Stimulated activated CD4-positive, alpha-beta T cell treated with anti-CD3 and anti-CD28 coated beads, Interleukin-4, amount 100 ng/mL, for 48 hours (primary cell): ENCODE data around the gene NSMCE1.
A peak's percentile ranks its signal among the peaks of the same experiment; 100 is the strongest.
"Not testable (repeated sequence)": the region's sequence is repeated elsewhere in the genome, so short reads cannot be mapped to it uniquely, and the experiment has no call there.

ENCODE experiments used
- DNase-seq, 2 donors: peaks; one replicate each; pipeline ENCODE4 v3.0.0-alpha.2; 2020; ENCODE audit warnings: low read depth in 2 of 2

Gene NSMCE1

DNA sequence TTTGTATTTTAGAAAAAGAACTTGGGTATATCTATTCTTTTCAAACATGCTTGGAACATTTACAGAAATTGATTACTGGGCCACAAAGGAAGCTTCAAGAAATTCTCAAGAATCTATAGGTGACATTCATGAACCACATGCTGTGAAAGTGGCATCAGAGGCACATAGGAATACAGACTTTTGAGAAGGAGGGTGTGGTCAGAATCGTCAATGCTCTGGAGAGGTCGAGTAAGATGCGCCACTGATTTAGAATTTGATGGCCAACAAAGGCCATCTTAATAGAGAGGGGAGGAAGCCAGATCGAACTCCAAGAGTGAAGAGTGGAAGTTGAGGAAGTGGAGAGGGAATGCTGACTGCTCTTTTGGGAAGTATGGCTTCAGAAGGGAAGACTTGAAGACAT lies 3.5 kb upstream of the NSMCE1 start:
- DNase-seq, result no peak

DNA sequence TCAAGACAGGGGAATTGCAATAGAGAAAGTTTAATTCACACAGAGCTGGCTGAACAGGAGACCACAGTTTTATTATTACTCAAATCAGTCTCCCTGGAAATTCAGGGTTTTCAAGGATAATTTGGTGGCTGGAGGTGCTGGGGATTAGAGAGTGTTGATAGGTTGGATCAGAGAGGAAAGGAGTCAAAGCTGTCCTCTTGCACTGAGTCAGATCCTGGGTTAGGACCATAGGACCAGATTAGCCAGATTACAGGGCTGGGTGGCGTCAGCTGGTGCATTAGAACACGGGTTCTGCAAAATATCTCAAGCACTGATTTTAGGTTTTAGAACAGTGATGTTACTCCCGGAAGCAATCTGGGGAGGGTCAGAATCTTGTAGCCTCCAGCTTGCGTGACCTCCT lies 1.8 kb upstream of the NSMCE1 start:
- no peak for DNase-seq

GRCh38 chr16:27269300-27270150 lies 953 bp upstream of the NSMCE1 start:
- DNase-seq, result no peak

GRCh38 chr16:27267037-27267677 lies 1.4 kb downstream of the NSMCE1 start:
- no peak for DNase-seq

DNA sequence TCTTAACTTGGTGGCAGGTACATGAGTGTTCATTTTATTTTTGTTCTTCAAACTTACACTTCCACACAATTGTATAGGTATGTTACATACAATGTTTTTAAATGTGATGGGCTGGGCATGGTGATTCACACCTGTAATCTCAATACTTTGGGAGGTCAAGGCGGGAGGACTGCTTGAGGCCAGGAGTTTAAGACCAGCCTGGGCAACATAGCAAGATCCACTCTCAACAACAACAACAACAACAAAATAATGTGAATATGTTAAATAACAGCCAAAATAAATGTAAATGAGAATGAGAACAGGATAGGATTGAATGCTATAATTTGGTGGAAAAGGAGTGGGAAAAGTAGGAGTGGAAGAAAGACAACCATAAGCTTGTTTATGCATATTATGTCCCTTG lies 2.6 kb downstream of the NSMCE1 start:
- DNase-seq, result no peak

- no peak for DNase-seq
Observed at GRCh38 chr16:27264151-27264550, 4.4 kb downstream of the NSMCE1 start.

DNA sequence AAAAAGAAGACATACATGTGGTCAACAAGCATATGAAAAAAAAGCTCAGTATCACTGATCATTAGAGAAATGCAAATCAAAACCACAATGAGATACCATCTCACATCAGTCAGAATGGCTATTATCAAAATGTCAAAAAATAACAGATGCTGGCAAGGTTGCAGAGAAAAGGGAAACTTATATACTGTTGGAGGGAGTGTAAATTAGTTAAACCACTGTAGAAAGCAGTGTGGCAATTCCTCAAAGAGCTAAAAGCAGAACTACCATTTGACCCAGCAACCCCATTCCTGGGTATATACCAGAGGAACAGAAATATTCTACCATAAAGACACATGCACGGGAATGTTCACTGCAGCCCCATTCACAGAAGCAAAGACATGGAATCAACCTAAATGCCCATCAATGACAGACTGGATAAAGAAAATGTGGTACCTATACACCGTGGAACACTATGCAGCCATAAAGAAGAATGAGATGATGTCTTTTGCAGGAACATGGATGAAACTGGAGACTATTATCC lies 5.6 kb downstream of the NSMCE1 start:
- DNase-seq, result not testable (repeated sequence)

GRCh38 chr16:27259710-27260109 lies 8.9 kb downstream of the NSMCE1 start:
- DNase-seq, result no peak

DNA sequence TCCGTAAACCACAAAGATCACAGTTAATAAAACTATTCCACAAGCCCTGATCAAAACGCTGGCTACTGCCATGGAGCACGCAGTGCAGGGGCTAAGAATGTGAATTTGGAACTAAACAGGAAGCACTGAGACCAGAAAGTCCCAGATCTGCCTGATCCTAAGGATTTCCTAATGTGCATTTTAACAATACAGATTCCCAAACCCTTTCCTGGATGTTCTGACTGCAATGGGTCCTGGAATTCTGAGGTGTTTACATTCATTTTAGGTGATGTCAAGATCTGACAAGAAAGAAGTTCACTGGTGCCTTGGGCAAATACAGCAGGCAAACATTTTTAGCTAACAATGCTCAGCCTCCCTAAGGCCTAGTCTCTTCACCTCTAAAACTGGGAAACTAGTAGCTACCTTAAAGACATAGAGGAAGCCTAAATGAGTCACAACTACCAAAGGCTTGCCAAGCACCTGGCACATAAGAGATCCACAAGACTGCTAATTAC lies 10.3 kb downstream of the NSMCE1 start:
- no peak for DNase-seq

DNA sequence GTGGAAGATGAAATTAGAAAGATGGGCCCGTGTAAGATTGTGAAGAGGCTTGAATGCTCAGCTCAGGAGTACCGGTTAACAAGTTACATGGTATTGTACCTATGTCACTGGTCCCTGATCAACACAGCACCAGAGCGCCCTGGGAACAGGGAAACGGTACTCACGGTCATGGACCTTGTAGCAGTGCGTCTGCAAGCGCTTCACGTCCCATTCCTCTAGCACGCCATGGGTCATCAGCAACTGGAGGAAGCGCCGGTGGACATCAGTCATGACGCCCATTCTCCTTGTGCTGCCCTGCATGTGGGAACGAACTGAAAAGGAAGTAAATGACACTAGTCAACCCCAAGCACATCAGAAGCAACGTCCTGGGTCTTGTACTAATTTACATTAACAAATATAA lies 11.3 kb downstream of the NSMCE1 start:
- DNase-seq, result no peak

DNA sequence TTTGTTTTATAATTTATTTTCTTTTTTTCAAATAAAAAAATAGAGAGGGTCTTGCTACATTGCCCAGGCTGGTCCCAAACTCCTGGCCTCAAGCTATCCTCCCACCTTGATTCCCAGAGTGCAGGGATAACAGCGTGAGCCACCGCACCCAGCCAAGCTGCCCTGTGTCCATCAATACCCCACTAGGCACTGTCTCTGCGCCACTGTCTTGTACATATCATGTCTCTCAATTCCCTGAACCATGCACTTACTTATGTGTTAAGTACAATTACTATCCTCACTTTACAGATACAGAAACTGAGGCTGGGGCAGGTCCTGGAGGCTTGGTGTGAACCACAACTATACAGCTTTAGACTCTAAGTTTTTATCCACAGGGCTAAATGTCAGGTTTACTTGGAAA lies 11.7 kb downstream of the NSMCE1 start:
- DNase-seq, result no peak

DNA sequence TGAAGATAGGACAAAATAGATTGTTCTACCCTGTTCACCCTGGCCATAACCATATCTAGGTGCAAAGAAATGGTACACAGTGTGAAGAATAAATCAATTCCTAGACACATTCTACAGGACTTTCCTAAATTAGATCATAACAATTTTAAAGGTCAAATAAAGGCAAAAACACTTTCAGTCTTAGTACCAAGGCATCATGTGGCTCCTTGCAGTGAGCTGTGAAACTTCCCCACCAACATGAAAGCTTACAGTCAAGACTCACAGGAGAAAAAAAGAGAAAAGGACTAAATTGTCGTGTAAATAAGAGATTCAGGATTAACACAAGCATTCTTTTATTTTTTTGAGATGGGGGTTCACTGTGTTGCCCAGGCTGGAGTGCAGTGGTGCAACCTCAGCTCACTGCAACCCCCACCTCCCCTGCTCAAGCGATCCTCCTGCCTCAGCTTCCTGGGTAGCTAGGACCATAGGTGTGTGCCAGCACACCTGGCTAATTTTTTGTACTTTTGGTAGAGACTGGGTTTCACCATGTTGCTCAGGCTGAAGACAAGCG lies 14.2 kb downstream of the NSMCE1 start:
- no peak for DNase-seq

- no peak for DNase-seq
Observed at GRCh38 chr16:27253526-27253930, 15.0 kb downstream of the NSMCE1 start.

DNA sequence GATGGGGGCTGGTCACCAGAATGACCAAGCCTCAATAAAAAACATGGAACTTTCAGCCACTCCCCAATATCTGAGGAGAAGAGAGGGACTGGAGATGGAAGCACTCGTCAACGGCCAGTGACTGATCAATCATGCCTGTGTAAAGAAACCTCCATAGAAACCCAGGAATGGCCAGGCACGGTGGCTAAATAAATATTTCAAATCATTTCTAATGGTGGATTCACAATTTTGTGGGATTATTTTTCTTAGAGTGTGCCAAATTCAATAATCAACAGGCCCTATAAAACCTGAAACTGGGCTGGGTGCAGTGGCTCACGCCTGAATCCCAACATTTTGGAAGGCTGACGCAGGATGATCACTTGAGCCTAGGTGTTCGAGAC lies 16.4 kb downstream of the NSMCE1 start:
- DNase-seq, result no peak

- DNase-seq, result no peak
Observed at GRCh38 chr16:27251541-27252205, 16.9 kb downstream of the NSMCE1 start.

DNA sequence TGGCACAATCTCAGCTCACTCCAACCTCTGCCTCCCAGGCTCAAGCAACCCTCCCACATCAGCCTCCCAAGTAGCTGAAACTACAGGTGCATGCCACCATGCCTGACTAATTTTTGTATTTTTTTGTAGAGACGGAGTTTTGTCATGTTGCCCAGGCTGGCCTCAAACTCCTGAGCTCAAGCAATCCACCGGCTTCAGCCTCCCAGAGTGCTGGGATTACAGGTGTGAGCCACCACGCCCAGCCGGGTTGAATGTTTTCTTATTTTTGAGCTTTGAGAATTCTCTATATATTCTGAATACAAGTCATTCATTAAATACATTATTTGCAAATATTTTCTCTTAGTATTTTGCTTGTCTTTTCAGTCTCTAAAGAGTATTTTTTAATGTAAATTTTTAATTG lies 19.7 kb downstream of the NSMCE1 start:
- not testable (repeated sequence) for DNase-seq

DNA sequence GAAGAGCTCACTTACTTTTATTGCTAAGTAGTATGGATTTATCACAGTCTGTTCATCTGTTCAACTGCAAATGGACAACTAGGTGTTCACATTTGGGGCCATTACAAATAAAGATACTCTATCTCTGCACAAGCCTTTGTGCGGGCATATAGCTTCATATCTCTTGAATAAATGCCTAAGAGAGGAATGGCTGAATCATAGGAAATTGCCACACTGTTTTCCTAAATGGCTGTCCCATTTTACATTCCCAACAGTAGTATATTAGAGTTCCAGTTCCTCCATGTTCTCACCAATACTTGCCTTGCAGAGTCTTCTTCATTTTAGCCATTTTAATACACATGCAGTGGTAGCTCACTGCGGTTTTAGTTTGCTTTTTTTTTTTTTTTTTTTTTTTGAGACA lies 20.5 kb downstream of the NSMCE1 start:
- DNase-seq, result no peak

- not testable (repeated sequence) for DNase-seq
Observed at GRCh38 chr16:27247076-27247475, 21.5 kb downstream of the NSMCE1 start.

- DNase-seq, result no peak
Observed at GRCh38 chr16:27246439-27246838, 22.1 kb downstream of the NSMCE1 start.

DNA sequence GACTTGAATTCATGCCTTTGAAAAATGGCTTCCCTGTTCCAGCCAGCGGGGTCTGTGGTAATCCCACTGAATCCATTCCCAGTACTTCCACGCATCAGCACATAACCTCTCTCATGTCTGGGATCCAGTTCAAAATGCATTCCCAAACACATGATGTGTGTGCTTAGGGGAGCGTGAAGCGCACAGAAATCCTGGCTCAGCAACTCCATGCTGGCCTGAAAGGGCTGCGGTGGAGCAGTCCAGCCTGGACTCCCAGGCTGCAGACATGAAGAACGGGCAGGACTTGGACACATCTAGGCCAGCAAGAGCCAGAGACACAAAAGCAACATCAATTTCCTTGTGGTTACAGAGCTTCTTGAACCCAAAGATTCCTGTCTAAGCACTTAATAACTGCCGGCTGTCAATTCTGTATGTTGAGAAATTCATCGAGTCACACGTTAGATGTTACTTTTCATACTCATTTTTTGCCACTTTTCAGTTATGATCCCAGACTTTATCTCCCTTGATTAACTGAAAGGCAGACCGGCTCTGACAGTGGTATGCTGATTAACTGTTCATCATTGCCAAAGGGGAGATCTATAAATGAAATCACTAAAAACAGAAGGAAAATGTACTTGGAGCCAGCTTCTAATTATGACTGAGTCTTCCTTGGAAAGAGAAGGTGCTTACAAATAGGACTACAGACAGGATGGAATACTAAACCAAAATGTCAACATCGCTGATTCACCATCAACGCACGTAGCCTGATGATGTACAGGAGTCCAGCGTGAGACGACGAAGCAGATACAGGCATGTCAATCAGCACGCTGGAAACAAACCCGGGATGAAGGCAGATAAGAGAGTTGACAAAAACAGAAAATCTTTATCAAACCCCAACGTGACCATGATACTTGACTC lies 23.0 kb downstream of the NSMCE1 start:
- peak in 1 of 2 donors; percentile 62 for DNase-seq

DNA sequence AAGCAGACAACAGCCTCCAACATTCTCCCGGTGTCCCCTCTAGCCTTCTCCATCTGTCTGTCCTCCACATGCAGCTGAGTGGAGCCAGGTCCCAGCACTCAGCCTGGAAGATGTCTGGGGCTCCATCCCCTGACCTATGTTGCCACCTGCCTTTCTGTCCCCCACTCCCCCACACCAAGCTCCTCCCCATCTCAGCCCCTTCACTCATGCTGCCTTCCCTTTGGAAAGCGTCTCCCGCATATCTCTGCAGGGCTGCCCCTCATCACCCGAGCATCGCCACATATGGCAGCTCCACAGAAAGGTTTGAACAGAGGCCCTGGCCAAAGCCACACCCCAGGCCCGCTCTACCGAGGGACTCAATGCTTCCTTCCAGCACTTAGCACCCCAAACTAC lies 24.2 kb downstream of the NSMCE1 start:
- DNase-seq, result no peak
